SK-N-SH (cell line): ENCODE data around the gene BBC3. TPM values are rescaled to one million over a fixed set of nuclear protein-coding genes. Genes with fewer than 3 reads are reported as not detected.
A peak's percentile ranks its signal among the peaks of the same experiment; 100 is the strongest.

Source experiments
- CTCF ChIA-PET: fragments of 300-600, 350-600 bp; formaldehyde crosslinking; extraction: SDS; loops from one replicate; lab custom pipeline; 2021; lab: Yijun Ruan, JAX
- POLR2A ChIA-PET: fragments of 350-600 bp; sonication (Branson Sonifier 250); formaldehyde crosslinking; extraction: SDS; loops from one replicate; lab custom pipeline; 2020; ENCODE audit warnings: antibody characterized with exemption, inconsistent platforms; lab: Yijun Ruan, JAX
- DNase-seq: peaks from one replicate; pipeline ENCODE4 v3.0.0; 2012
- H2AFZ ChIP-seq: fragments of 200-600 bp; sonication (generic); 2 replicates; pipeline ENCODE4 v1.8.1; 2016; ENCODE audit warnings: antibody characterized with exemption, mild to moderate bottlenecking, low read depth
- H3F3A ChIP-seq: fragments of 200-600 bp; sonication (generic); replicated peaks from 2 replicates; pipeline ENCODE3; 2016; ENCODE audit warnings: antibody characterized with exemption, mild to moderate bottlenecking; ENCODE audit not compliant: insufficient read depth
- H3K27ac ChIP-seq, 2 experiments: fragments of 200-500 bp in 1 of 2; fragments of 200-600 bp in 1 of 2; sonication (Bioruptor generic) in 1 of 2; sonication (generic), shearing (Covaris generic) in 1 of 2; 2 replicates each; pipeline versions ENCODE4 v1.5.1 to v1.6.1; 2014 to 2016; ENCODE audit warnings: low read depth in 2 of 2, inconsistent platforms in 1 of 2, low read length in 1 of 2, mild to moderate bottlenecking in 1 of 2, mixed read lengths in 1 of 2
- H3K27me3 ChIP-seq: fragments of 200-600 bp; sonication (generic), shearing (Covaris generic); 2 replicates; pipeline ENCODE4 v1.6.1; 2016; ENCODE audit warnings: mixed run types; ENCODE audit not compliant: insufficient read depth
- H3K36me3 ChIP-seq, 2 experiments: fragments of 200-500 bp in 1 of 2; fragments of 200-600 bp in 1 of 2; sonication (Bioruptor generic) in 1 of 2; sonication (generic) in 1 of 2; replicated peaks in 1 of 2; 2 replicates each; pipeline versions ENCODE3 to v1.5.1; 2014 to 2016; ENCODE audit warnings: low read length in 1 of 2, mild to moderate bottlenecking in 1 of 2; ENCODE audit not compliant: insufficient read depth in 2 of 2, control insufficient read depth in 1 of 2
- H3K4me1 ChIP-seq, 2 experiments: fragments of 200-500 bp in 1 of 2; fragments of 200-600 bp in 1 of 2; sonication (Bioruptor generic) in 1 of 2; sonication (generic), shearing (Covaris generic) in 1 of 2; 2 replicates each; pipeline versions ENCODE4 v1.5.1 to v1.6.1; 2014 to 2016; ENCODE audit warnings: low read depth in 1 of 2, low read length in 1 of 2, mixed run types in 1 of 2; ENCODE audit not compliant: insufficient read depth in 2 of 2, control insufficient read depth in 1 of 2
- H3K4me2 ChIP-seq: fragments of 200-600 bp; sonication (generic), shearing (Covaris generic); 2 replicates; pipeline ENCODE4 v1.6.1; 2017; ENCODE audit warnings: mixed run types
- H3K4me3 ChIP-seq, 2 experiments: fragments of 200-500 bp in 1 of 2; fragments of 200-600 bp in 1 of 2; sonication (Bioruptor generic) in 1 of 2; sonication (generic), shearing (Covaris generic) in 1 of 2; 2 replicates each; pipeline versions ENCODE4 v1.5.1 to v1.8.1; 2014 to 2016; ENCODE audit warnings: low read depth in 2 of 2, inconsistent platforms in 1 of 2, low read length in 1 of 2, mild to moderate bottlenecking in 1 of 2, mixed read lengths in 1 of 2, moderate library complexity in 1 of 2
- H3K79me2 ChIP-seq: fragments of 200-600 bp; sonication (generic); 2 replicates; pipeline ENCODE4 v1.8.1; 2017; ENCODE audit warnings: mild to moderate bottlenecking; ENCODE audit not compliant: insufficient read depth
- H3K9ac ChIP-seq: fragments of 200-600 bp; sonication (generic); 2 replicates; pipeline ENCODE4 v1.6.1; 2017; ENCODE audit warnings: mixed run types
- H3K9me2 ChIP-seq: fragments of 200-600 bp; sonication (generic); 2 replicates; pipeline ENCODE4 v1.6.1; 2017; ENCODE audit warnings: mixed run types
- H3K9me3 ChIP-seq: fragments of 200-600 bp; sonication (generic); 2 replicates; pipeline ENCODE4 v1.6.1; 2017; ENCODE audit warnings: mixed run types, mild to moderate bottlenecking, moderate library complexity
- H4K20me1 ChIP-seq: fragments of 200-600 bp; sonication (generic); 2 replicates; pipeline ENCODE4 v1.6.1; 2017; ENCODE audit warnings: mild to moderate bottlenecking, mixed run types; ENCODE audit not compliant: insufficient read depth
- FOSL2 ChIP-seq: IDR thresholded peaks from 2 replicates; pipeline ENCODE4 v1.4.0; 2012; ENCODE audit warnings: low read depth, mild to moderate bottlenecking, moderate library complexity, borderline replicate concordance
- FOXJ3 ChIP-seq: sonication (generic); formaldehyde crosslinking; IDR thresholded peaks from 2 replicates; pipeline ENCODE4 v1.5.1; 2020; ENCODE audit warnings: mild to moderate bottlenecking, missing genetic modification reagents
- JUND ChIP-seq: IDR thresholded peaks from 2 replicates; pipeline ENCODE4 v1.4.0; 2012
- POLR2AphosphoS5 ChIP-seq: IDR thresholded peaks from 2 replicates; pipeline ENCODE4 v1.6.1; 2012; ENCODE audit warnings: low read depth, low read length
- RCOR1 ChIP-seq: fragments of 150-350 bp; IDR thresholded peaks from 2 replicates; pipeline ENCODE4 v1.6.1; 2017; ENCODE audit warnings: antibody characterized with exemption, low read length
- SIN3A ChIP-seq: IDR thresholded peaks from 2 replicates; pipeline ENCODE4 v1.6.1; 2012; ENCODE audit warnings: low read depth, mild to moderate bottlenecking, low read length, moderate library complexity, borderline replicate concordance
- YY1 ChIP-seq: IDR thresholded peaks from 2 replicates; pipeline ENCODE4 v1.4.0; 2012; ENCODE audit warnings: low read depth, mild to moderate bottlenecking
- ZBTB33 ChIP-seq: IDR thresholded peaks from 2 replicates; pipeline ENCODE4 v1.4.0; 2012; ENCODE audit warnings: low read depth, borderline replicate concordance
- WGBS: methylation state at CpG from one replicate; pipeline ENCODE4 v1.1.6; 2017; ENCODE audit warnings: low lambda C conversion rate; 5-methylcytosine and 5-hydroxymethylcytosine counted together
- polyA plus RNA-seq, 3 experiments: library from polyadenylated mRNA; depleted of rRNA; stranded (reverse); fragments of >200 nt; gene quantifications; 2 replicates each; pipeline ENCODE4 v1.2.3, GENCODE V29; 2012
- small RNA-seq, 7 experiments: library from RNA; depleted of rRNA; stranded (forward); fragments of <200 nt; gene quantifications; one replicate each; pipeline ENCODE3, GENCODE V24; 2012

BBC3 gene
- polyA plus RNA-seq, 1 of the 3 experiments (the other 2 are of a cell fraction), result 14.5 TPM

- Histone ChIP-seq H3K9me3 (no peaks in the 10 kb centered on the region), H3K36me3 (peaks cover 10 to 31% of the 10 kb centered on the region in 2 experiments), H3K79me2 (peaks cover 82% of the 10 kb centered on the region), H3K4me1 (peaks cover 0 to 15% of the 10 kb centered on the region in 2 experiments; a peak in 3 of 4 replicates), H2AFZ (no peak overlapping the region), H3F3A (peaks cover 41% of the 10 kb centered on the region), H4K20me1 (peaks cover 40% of the 10 kb centered on the region), H3K9me2 (no peaks in the 10 kb centered on the region), H3K27me3 (no peaks in the 10 kb centered on the region), H3K4me2 (peak overlapping the region; percentile 61; the same call in 1 of the 2 replicates)
- 86% methylated on average over 5 of the region's 5 CpGs for WGBS
- ChIA-PET CTCF (no interaction called here), POLR2A (no interaction called here)
- TF ChIP-seq JUND (0 out of 2 replicates have a peak, but pooled peaks have one; percentile 4), RCOR1 (no peak), FOXJ3 (CRISPR knock-in tag) (no peak), FOSL2 (0 out of 2 replicates have a peak, but pooled peaks have one; percentile 9)
- TF ChIP-seq, all 33 proteins: peak for 2
- no peak overlapping the region for H3K4me3 ChIP-seq
- H3K27ac ChIP-seq, result peak overlapping the region; percentile 62 to 84; a peak in 3 of 4 replicates
- H3K9ac ChIP-seq, result peak overlapping the region; percentile 43; the same call in 1 of the 2 replicates
- DNase-seq, result no peak
Observed at GRCh38 chr19:47176071-47176626, 54.9 kb downstream of the BBC3 start.

- WGBS, result 93% methylated on average over 19 of the region's 19 CpGs
- peaks cover 43% of the 10 kb centered on the region for H3F3A ChIP-seq
- no peak for DNase-seq
- no peak overlapping the region for H3K4me2 ChIP-seq
- no peak overlapping the region for H3K9ac ChIP-seq
- peak overlapping the region in 1 of 2 experiments; percentile 28; a peak in 1 of 4 replicates for H3K27ac ChIP-seq
- no peak for TF ChIP-seq ZBTB33
- TF ChIP-seq SIN3A, result no peak
- no peak for TF ChIP-seq POLR2AphosphoS5
- TF ChIP-seq YY1, result no peak
- H3K79me2 ChIP-seq, result peaks cover 73% of the 10 kb centered on the region
- no peaks in the 10 kb centered on the region for H3K27me3 ChIP-seq
- ChIA-PET CTCF (interaction anchor here (1.0 to 3.9 kb wide), 6 partner anchors 11 to 160 kb away, joined by 3 to 14 read pairs (median 6); no protein-coding TSS in a partner anchor), POLR2A (no interaction called here)
- no peak overlapping the region for H2AFZ ChIP-seq
- no peaks in the 10 kb centered on the region for H3K9me2 ChIP-seq
- H3K4me1 ChIP-seq, result peaks cover 0 to 15% of the 10 kb centered on the region in 2 experiments; a peak in 3 of 4 replicates
- no peaks in the 10 kb centered on the region for H3K9me3 ChIP-seq
- H3K36me3 ChIP-seq, result peaks cover 12 to 49% of the 10 kb centered on the region in 2 experiments
- H4K20me1 ChIP-seq, result peaks cover 28% of the 10 kb centered on the region
- no peak overlapping the region for H3K4me3 ChIP-seq
Observed at GRCh38 chr19:47172666-47173455, 58.1 kb downstream of the BBC3 start.

Small RNA genes within 50 kb of the gene (small RNA-seq; reads per million reads assigned to genes)
- 0 reads per million in 7 experiments for gene MIR3190

Other genes with a start within 250 kb of the BBC3 start
- 1.0 and 1.1 TPM in 2 replicates for gene NPAS1, start 211.4 kb downstream of the BBC3 start, polyA plus RNA-seq (2012; rRNA removed)
- gene TMEM160, start 182.6 kb downstream of the BBC3 start, polyA plus RNA-seq (2012; rRNA removed), result 33.0 and 40.1 TPM in 2 replicates
- gene ZC3H4, start 117.4 kb downstream of the BBC3 start, polyA plus RNA-seq (2012; rRNA removed), result 3.9 and 7.6 TPM in 2 replicates
- gene SAE1, start 100.4 kb downstream of the BBC3 start, polyA plus RNA-seq (2012; rRNA removed), result 123 and 126 TPM in 2 replicates
- 9.8 and 12.4 TPM in 2 replicates for gene CCDC9, start 25.3 kb upstream of the BBC3 start, polyA plus RNA-seq (2012; rRNA removed)
- 3.8 and 5.5 TPM in 2 replicates for gene INAFM1, start 43.7 kb upstream of the BBC3 start, polyA plus RNA-seq (2012; rRNA removed)
- 1.2 and 1.3 TPM in 2 replicates for gene C5AR1, start 78.7 kb upstream of the BBC3 start, polyA plus RNA-seq (2012; rRNA removed)
- gene C5AR2, start 101.0 kb upstream of the BBC3 start, polyA plus RNA-seq (2012; rRNA removed), result 0.02 TPM in 1 of 2 replicates, not detected in the other
- gene DHX34, start 118.1 kb upstream of the BBC3 start, polyA plus RNA-seq (2012; rRNA removed), result 14.8 and 16.4 TPM in 2 replicates
- gene MEIS3, start 188.3 kb upstream of the BBC3 start, polyA plus RNA-seq (2012; rRNA removed), result 61.0 and 69.8 TPM in 2 replicates
- gene SLC8A2, start 240.7 kb upstream of the BBC3 start, polyA plus RNA-seq (2012; rRNA removed), result 0.29 and 0.58 TPM in 2 replicates